PC-9 (cell line): Measurements from ENCODE around the gene SLC37A4.

ENCODE experiments used
- CTCF ChIP-seq: fragments of 200-600 bp; sonication (generic); conservative IDR thresholded peaks from 2 replicates; pipeline ENCODE4 v1.6.1; 2017; ENCODE audit warnings: mixed run types, antibody characterized with exemption, mild to moderate bottlenecking, moderate library complexity
- EZH2 ChIP-seq: fragments of 200-600 bp; sonication (generic); IDR thresholded peaks from 2 replicates; pipeline ENCODE4 v1.8.0; 2017; ENCODE audit warnings: antibody characterized with exemption, low read depth

- TF ChIP-seq CTCF (no peak), EZH2 (no peak)
These were observed 11.3 kb upstream of the SLC37A4 start for GRCh38 chr11:119041821-119042514.
